HG03280 (cell line): Measurements from ENCODE around the gene LIPA.

ENCODE experiments used
- ATAC-seq: cut with Tn5 transposase; IDR thresholded peaks from one replicate; pipeline ENCODE4 v1.9.1; 2021; ENCODE audit warnings: mild to moderate bottlenecking, moderate library complexity; ENCODE audit not compliant: unreplicated experiment

LIPA gene

DNA sequence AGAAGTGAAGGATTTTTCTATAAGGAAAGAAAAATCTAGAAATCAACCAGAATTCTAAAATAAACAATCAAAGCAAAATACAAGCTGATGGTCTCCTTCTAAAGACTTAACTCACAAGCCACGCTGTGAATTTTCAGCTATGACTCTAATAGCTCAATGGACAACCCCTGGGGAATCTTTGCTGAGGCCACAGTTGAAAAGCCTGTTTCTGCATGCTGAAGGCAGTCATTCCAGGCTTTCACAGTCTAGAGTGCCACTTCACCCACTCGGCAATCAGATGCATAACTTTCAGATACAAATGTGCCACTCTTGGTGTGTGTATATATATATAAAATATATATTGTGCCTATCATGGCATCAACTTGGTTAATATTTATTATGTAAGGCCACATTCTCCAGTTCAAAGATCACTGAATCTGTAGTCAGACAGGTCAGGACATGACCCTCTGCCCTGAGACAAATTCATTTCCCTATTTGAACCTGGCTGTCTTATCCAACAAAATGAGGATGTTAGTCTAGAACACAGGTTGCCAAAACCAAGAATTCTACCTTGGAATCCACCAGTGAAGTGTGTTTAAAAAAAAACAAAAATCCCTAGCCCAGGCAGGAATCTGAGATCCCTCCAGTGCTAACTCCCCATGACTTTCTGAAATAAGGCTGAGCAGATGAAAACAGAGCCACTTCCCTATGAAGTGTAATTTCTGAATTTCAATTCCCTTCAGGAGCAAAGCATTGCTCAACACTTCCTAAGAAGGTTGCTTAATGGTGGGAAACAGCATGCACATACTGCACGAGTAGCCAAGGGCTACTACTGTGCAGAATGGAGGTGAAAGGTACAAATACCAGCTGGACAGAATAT, 9.9 kb downstream of the LIPA start:
- ATAC-seq = no peak

- no peak for ATAC-seq
Measured at GRCh38 chr10:89241026-89241425, 10.5 kb downstream of the LIPA start.

GRCh38 chr10:89240519-89240918, 11.1 kb downstream of the LIPA start:
- ATAC-seq = no peak

GRCh38 chr10:89238956-89239644, 12.5 kb downstream of the LIPA start:
- ATAC-seq = no peak

- no peak for ATAC-seq
Measured at GRCh38 chr10:89237849-89238248, 13.7 kb downstream of the LIPA start.

DNA sequence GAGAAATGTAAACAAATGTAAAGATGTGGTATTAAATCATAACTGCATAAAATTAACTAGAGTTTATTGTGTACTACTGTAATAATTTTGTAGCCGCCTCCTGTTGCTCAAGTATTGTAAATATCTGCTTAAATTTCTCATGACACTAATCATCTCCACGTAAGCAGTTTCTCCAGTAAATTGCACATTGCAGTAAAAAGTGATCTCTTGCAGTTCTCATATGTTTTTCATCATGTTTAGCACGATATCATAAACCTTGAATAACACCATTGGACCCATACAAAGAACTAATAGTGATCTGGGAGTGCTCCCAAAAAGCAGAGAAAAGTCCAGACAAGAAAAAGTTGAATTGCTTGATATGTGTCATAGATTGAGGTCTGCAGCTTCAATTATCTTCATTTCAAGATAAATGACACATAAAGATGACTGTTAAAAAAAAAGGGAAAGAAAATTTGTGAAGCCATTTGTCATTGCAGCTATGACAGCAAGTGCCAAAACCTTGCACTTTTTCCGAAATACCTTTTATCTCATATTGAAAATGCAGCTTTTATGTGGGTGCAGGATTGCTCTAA, 15.3 kb downstream of the LIPA start:
- no peak for ATAC-seq

GRCh38 chr10:89235073-89235798, 16.3 kb downstream of the LIPA start:
- no peak for ATAC-seq

DNA sequence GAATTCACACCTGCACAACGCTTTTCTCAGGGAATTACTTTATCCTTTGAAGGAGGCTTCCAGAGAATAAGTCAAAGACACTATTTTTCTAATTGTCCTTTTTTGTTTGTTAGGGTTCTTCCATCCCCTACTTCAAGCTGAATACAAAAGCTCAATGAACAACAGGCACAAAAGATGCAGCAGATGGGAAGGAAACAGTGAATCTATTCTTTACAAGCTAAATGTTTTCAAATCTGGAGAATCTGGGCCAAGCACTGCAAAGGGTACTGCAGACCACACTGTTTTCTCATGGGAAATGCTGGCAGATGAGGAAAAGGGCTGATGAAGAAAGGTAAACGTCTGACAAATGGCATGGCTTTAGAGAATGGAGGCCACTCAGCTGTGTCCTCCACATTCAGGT, 18.5 kb downstream of the LIPA start:
- ATAC-seq = no peak

DNA sequence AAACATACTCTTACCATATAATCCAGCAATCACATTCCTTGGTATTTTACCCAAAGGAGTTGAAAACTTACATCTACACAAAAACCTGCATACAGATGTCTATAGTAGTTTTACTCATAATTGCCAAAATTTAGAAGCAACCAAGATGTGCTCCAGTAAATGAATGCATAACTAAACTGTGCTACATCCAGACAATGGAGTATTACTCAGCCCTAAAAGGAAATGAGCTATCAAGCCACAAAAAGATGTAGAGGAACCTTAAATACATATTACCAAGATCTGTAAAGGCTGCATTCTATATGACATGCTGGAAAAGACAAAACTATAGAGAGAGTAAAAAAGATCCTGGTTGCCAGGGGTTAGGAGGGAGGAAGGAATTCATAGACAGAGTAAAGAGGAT, 22.6 kb downstream of the LIPA start:
- no peak for ATAC-seq

GRCh38 chr10:89228146-89228545, 23.4 kb downstream of the LIPA start:
- no peak for ATAC-seq

DNA sequence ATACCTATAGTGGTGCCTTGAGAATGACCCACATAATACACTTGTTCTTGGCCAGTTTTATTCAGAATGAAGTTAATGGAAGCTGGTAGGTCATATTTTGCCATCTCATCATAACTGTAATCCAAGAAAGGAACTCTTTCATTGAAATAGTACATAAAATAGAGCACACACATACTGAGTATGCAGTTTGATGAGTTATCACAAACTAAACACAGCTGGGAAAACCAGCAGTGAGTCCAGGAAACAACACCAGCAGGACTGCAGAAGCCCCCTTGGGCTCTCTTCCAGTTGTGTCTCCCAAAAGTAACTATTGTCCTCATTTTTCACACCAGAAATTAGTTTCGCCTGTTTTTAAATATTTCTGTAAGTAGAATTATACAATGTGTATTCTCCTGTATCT, 24.7 kb downstream of the LIPA start:
- ATAC-seq = no peak

DNA sequence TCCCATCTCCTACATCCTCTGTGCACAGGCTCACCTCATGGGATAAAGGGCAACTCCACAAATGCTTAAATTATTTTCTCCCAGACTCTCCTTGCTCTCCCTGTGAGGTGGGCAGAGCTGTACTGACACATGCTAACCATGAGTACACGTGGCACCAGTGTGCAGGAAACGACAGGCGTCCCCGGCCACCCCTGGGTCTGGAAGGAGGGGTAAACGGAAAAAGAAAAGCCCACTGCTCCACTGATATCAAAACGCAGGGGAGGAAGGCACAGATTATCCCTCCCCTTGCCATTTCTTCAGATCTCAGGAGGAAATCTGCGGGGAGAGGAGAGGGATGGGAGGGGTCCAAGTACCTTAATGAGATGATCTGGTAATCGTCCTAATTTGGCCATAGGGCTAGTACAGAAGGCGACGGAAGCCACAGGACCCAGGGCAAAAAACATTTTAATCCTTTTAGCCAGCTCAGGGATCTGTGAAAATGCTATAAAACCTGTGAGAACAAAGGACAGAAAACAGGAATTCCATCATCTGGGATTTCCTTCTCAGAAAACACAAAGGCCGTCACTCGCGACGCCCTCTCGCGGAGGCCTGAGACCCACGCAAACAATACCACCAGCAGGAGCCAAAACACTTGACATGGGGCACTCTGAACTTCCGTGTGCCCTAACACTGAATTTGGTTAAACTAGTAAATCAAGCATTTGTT, 26.7 kb downstream of the LIPA start:
- no peak for ATAC-seq

DNA sequence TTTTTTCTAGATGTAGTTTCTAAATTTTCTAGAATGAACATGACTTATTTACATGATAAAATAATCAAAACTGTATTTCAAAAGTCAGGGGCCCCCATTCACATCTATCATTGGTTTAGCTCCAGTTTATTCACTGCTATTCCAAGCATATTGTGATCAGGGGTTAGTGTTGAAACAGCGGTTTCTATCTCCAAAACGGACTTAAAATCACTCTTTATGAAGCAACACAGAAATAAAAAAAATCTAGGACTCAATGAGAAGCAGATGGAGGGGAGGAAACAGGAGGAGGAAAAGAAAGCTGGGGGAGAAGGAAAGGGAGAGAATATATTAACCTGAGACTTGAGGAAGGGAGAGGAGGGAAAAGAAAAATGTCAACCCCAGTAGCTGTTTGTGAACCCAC, 29.7 kb downstream of the LIPA start:
- ATAC-seq = no peak

DNA sequence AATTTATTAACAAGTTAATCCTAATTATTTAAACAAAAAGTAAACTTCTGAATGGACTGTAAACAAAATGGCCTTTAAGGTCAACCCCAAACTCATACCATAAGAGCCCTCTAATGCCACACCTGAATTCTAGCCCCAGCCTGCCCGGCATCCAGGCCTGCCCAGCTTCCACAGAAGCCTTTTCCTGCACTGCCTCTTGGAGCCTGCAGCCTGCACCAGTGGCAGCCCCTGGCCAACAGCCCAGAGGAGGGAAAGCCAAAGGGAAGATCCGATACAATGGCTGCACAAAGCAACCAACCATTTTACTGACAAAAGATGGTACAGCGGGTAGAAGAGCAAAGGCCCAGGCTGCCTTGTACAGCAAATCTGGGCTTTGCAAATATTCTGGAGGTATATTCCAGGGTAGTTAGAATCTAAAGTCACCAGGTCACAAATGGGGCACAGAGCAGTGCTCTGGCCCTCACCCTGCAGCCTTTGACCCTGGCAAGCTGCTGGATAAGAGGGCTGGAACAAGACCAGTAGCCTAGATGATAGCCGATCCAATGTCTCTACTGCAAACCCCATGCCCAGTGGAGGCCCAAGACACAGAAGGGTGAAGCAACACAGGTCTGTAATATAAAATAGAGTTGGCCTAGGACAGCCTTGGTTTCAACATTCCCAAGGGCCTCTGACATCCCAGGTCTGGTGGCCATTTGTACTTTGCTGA, 31.9 kb downstream of the LIPA start:
- ATAC-seq = no peak

DNA sequence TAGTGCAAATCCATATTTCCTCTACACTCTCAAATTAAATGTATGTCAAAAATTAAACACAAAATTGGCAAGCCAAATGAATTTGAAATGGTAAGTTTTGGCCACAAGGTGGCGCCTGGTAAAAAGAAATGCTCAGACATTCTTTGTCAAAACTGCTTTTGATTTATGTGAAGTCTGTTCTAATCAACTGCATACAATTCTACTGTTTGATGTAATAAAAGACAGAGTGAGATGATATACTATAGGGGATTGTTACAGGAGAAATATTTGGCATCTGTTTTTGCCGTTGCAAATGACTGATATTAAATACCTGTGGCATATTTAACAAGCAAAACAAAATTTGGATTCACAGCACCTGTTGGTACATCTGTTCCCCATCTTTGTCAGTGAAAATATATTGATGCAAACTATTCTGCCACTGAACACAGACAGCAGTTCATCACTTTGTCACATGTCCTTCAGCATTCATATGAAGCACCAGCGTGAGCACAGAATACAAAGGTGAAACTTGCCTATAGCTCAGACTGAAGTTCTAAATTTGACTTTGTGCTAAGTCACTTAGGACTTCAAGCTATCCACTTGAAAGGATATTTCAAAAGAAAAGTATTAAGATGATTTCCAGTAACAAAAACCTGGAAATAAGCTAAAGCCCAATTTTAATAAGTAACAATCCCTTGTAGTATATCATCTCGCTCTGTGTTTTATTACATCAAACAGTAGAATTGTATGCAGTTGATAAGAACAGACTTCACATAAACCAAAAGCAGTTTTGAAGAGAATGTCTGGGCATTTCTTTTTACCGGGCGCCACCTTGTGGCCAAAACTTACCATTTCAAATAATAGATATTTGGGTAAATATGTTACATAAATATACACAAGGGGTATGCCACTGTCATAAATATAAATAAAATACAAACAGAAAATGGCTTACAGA, 34.3 kb downstream of the LIPA start:
- ATAC-seq = no peak

DNA sequence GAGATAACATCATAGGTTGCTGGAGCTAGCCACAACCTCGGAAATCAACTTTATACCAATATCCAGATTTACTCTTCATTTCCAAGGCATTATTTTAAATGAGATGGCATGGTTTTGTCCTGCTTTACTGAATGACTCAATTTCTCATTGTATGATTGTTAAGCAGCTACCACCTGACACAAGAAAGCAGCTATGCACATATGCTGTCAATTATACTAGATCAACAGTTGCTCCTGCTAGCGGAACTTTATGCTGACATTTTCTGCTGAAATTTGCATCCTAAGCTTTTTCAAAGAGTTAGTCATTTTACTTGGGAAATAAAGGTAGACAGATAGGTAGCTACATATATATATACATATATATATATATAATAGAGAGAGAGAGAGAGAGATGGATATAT, 35.5 kb downstream of the LIPA start:
- ATAC-seq = no peak

DNA sequence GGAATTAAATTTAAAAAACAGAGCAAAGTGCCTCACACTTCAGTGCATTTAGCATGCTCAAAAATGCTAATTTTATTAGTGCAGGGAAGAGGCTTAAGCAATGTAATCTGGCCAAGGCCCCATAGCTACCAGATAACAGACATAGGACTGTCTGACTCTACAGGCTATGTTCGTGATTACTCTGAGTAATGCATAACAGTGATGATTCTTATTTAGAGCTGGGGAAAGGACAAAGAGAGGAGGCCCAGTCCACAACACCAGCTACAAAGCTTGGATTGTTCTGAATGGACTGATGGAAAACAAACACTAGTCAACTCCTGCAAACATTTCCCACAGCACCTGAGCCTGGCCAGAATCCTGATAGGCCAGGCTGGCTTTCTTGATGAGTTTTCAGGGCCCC, 36.1 kb downstream of the LIPA start:
- ATAC-seq = no peak

- ATAC-seq = no peak
Measured at GRCh38 chr10:89214566-89215165, 36.9 kb downstream of the LIPA start.
